IMR-90 (cell line): Measurements from ENCODE around the gene LY6G6F. TPM values are rescaled to one million over a fixed set of nuclear protein-coding genes. Genes with fewer than 3 reads are reported as not detected.

Source experiments
- ATAC-seq: fragments of 200-7000 bp; cut with Tn5 transposase; 2 replicates; pipeline ENCODE4 v1.9.1; 2020; ENCODE audit warnings: low read depth, mild to moderate bottlenecking, moderate library complexity
- BruUV-seq: library from RNA; stranded (reverse); fragments of 400-500 nt; replicated peaks from 2 replicates; lab custom pipeline; 2021; lab: Mats Ljungman, UMichigan
- CTCF ChIA-PET: fragments of 300-600 bp; formaldehyde crosslinking; extraction: SDS; loops from one replicate; lab custom pipeline; 2021; ENCODE audit warnings: antibody characterized with exemption; lab: Yijun Ruan, JAX
- POLR2A ChIA-PET: fragments of 300-600 bp; sonication (Branson Sonifier 250); formaldehyde crosslinking; loops from one replicate; lab custom pipeline; 2022; ENCODE audit warnings: antibody characterized with exemption; ENCODE audit not compliant: unreplicated experiment; lab: Charles Lee
- DNase-seq: peaks from one replicate; pipeline ENCODE4 v3.0.0; 2013
- H2AFZ ChIP-seq: replicated peaks from 2 replicates; pipeline ENCODE3; 2013; ENCODE audit warnings: low read length, mild to moderate bottlenecking; ENCODE audit not compliant: poor library complexity
- H2AK5ac ChIP-seq: 2 replicates; pipeline ENCODE4 v1.6.1; 2013; ENCODE audit warnings: low read depth, low read length, inconsistent platforms
- H2AK9ac ChIP-seq: replicated peaks from 2 replicates; pipeline ENCODE3; 2013; ENCODE audit warnings: mild to moderate bottlenecking, low read depth, low read length, moderate library complexity; ENCODE audit not compliant: poor library complexity
- H2BK120ac ChIP-seq: 2 replicates; pipeline ENCODE4 v1.6.1; 2013; ENCODE audit warnings: low read depth, low read length, inconsistent platforms
- H2BK15ac ChIP-seq: 3 replicates; pipeline ENCODE4 v1.6.1; 2013; ENCODE audit warnings: low read depth, low read length, inconsistent platforms
- H2BK20ac ChIP-seq: 2 replicates; pipeline ENCODE4 v1.6.1; 2013; ENCODE audit warnings: low read depth, mild to moderate bottlenecking, inconsistent platforms, low read length, moderate library complexity
- H2BK5ac ChIP-seq: 2 replicates; pipeline ENCODE4 v1.6.1; 2013; ENCODE audit warnings: mild to moderate bottlenecking, low read depth, low read length, inconsistent platforms; ENCODE audit not compliant: poor library complexity, severe bottlenecking
- H3K14ac ChIP-seq: replicated peaks from 2 replicates; pipeline ENCODE4 v1.6.1; 2013; ENCODE audit warnings: low read depth, low read length, inconsistent platforms
- H3K18ac ChIP-seq: 2 replicates; pipeline ENCODE4 v1.6.1; 2013; ENCODE audit warnings: low read depth, low read length, control low read depth
- H3K23ac ChIP-seq: 2 replicates; pipeline ENCODE4 v1.6.1; 2013; ENCODE audit warnings: low read depth, low read length, inconsistent platforms
- H3K27ac ChIP-seq: 2 replicates; pipeline ENCODE4 v1.5.1; 2013; ENCODE audit warnings: mild to moderate bottlenecking, control low read depth, low read length; ENCODE audit not compliant: insufficient read depth
- H3K27me3 ChIP-seq: 2 replicates; pipeline ENCODE4 v1.6.1; 2013; ENCODE audit warnings: low read length; ENCODE audit not compliant: control insufficient read depth, insufficient read depth
- H3K36me3 ChIP-seq: 2 replicates; pipeline ENCODE4 v1.6.1; 2013; ENCODE audit warnings: low read length, mixed read lengths; ENCODE audit not compliant: control insufficient read depth, insufficient read depth
- H3K4ac ChIP-seq: 2 replicates; pipeline ENCODE4 v1.6.1; 2013; ENCODE audit warnings: low read depth, low read length, inconsistent platforms
- H3K4me1 ChIP-seq: 2 replicates; pipeline ENCODE4 v1.6.1; 2013; ENCODE audit warnings: low read length, mixed read lengths; ENCODE audit not compliant: control insufficient read depth, insufficient read depth
- H3K4me2 ChIP-seq: 2 replicates; pipeline ENCODE4 v1.6.1; 2013; ENCODE audit warnings: low read depth, mild to moderate bottlenecking, control low read depth, low read length, moderate library complexity
- H3K4me3 ChIP-seq: 2 replicates; pipeline ENCODE4 v1.5.1; 2013; ENCODE audit warnings: low read depth, mild to moderate bottlenecking, control low read depth, low read length, moderate library complexity; ENCODE audit not compliant: insufficient read depth
- H3K56ac ChIP-seq: 2 replicates; pipeline ENCODE4 v1.6.1; 2013; ENCODE audit warnings: low read length, inconsistent platforms; ENCODE audit not compliant: insufficient read depth; ENCODE audit errors: extremely low read depth
- H3K79me1 ChIP-seq, 2 experiments: 2 replicates each; pipeline ENCODE4 v1.6.1; 2013; ENCODE audit warnings: low read length in 2 of 2, inconsistent platforms in 1 of 2, low read depth in 1 of 2
- H3K9ac ChIP-seq: 2 replicates; pipeline ENCODE4 v1.6.1; 2013; ENCODE audit warnings: low read depth, low read length, control low read depth
- H3K9me1 ChIP-seq: 2 replicates; pipeline ENCODE4 v1.6.1; 2013; ENCODE audit warnings: low read length, inconsistent platforms; ENCODE audit not compliant: insufficient read depth
- H3K9me3 ChIP-seq: 2 replicates; pipeline ENCODE4 v1.6.1; 2013; ENCODE audit warnings: low read length; ENCODE audit not compliant: control insufficient read depth, insufficient read depth
- H4K20me1 ChIP-seq: 2 replicates; pipeline ENCODE4 v1.6.1; 2013; ENCODE audit warnings: low read length, inconsistent platforms; ENCODE audit not compliant: insufficient read depth
- H4K5ac ChIP-seq: 2 replicates; pipeline ENCODE4 v1.6.1; 2013; ENCODE audit warnings: mild to moderate bottlenecking, low read depth, low read length, control low read depth
- H4K8ac ChIP-seq, 2 experiments: 2 replicates each; pipeline ENCODE4 v1.6.1; 2013; ENCODE audit warnings: low read depth in 2 of 2, low read length in 2 of 2, control low read depth in 1 of 2, inconsistent platforms in 1 of 2
- H4K91ac ChIP-seq: 2 replicates; pipeline ENCODE4 v1.6.1; 2013; ENCODE audit warnings: low read depth, low read length, inconsistent platforms; ENCODE audit not compliant: insufficient read depth
- BHLHE40 ChIP-seq: fragments of 150-350 bp; IDR thresholded peaks from 2 replicates; pipeline ENCODE4 v1.6.1; 2016; ENCODE audit warnings: mild to moderate bottlenecking, low read depth, low read length
- CHD1 ChIP-seq: IDR thresholded peaks from 2 replicates; pipeline ENCODE4 v1.6.1; 2012; ENCODE audit warnings: low read depth, low read length, improper control_type of control experiment
- ELK1 ChIP-seq: fragments of 150-350 bp; IDR thresholded peaks from 2 replicates; pipeline ENCODE4 v1.6.1; 2016; ENCODE audit warnings: low read depth, mild to moderate bottlenecking, low read length, moderate library complexity, borderline replicate concordance
- FOS ChIP-seq: fragments of 150-350 bp; IDR thresholded peaks from 2 replicates; pipeline ENCODE4 v1.6.1; 2016; ENCODE audit warnings: low read depth, low read length
- MXI1 ChIP-seq: IDR thresholded peaks from 2 replicates; pipeline ENCODE4 v1.6.1; 2012; ENCODE audit warnings: low read depth, mild to moderate bottlenecking, low read length, moderate library complexity, borderline replicate concordance
- NFE2L2 ChIP-seq: fragments of 150-350 bp; IDR thresholded peaks from 2 replicates; pipeline ENCODE4 v1.6.1; 2016; ENCODE audit warnings: low read depth, mild to moderate bottlenecking, low read length
- RAD21 ChIP-seq: IDR thresholded peaks from 2 replicates; pipeline ENCODE4 v1.6.1; 2012; ENCODE audit warnings: low read length, improper control_type of control experiment
- RCOR1 ChIP-seq: IDR thresholded peaks from 2 replicates; pipeline ENCODE4 v1.6.1; 2012; ENCODE audit warnings: mild to moderate bottlenecking, low read length, improper control_type of control experiment; ENCODE audit not compliant: insufficient replicate concordance
- RFX5 ChIP-seq: IDR thresholded peaks from 2 replicates; pipeline ENCODE4 v1.8.0; 2012; ENCODE audit warnings: low read depth, mild to moderate bottlenecking, low read length, moderate library complexity
- WGBS, 2 experiments: methylation state at CpG; one replicate each; pipeline versions ENCODE4 v1.1.5 to v1.1.7; 2013; ENCODE audit warnings: missing lambda C conversion rate in 2 of 2; ENCODE audit not compliant: insufficient read length in 1 of 2; ENCODE audit errors: extremely low coverage in 2 of 2; 5-methylcytosine and 5-hydroxymethylcytosine counted together
- dilution Hi-C: fragments of 300-500 bp; cut with HindIII; formaldehyde crosslinking; loops from one replicate; pipeline ENCODE4 v1.14.3; 2018; ENCODE audit warnings: low sequenced_read_pairs; ENCODE audit not compliant: unreplicated experiment
- in situ Hi-C: fragments of 300-500 bp; cut with MboI; formaldehyde crosslinking; loops from 3 replicates; pipeline ENCODE4 v1.14.3; 2019; ENCODE audit warnings: low sequenced_read_pairs, inconsistent platforms, mixed read lengths
- intact Hi-C: fragments of 100-400 bp; cut with micrococcal nuclease; formaldehyde crosslinking; loops from 2 replicates; pipeline ENCODE4 v1.10.0; 2022
- polyA plus RNA-seq, 3 experiments: library from polyadenylated mRNA; depleted of rRNA; stranded (reverse); fragments of >200 nt; gene quantifications; 2 replicates each; pipeline ENCODE4 v1.2.3, GENCODE V29; 2012; ENCODE audit warnings: low replicate concordance in 1 of 3
- total RNA-seq: library from RNA; depleted of rRNA; stranded (reverse); fragments of >200 nt; gene quantifications from 2 replicates; pipeline ENCODE4 v1.2.3, GENCODE V29; 2012
- TF ChIP-seq, protein P1 (sequence below): fragments of 150-350 bp; IDR thresholded peaks from 2 replicates; pipeline ENCODE4 v1.6.1; 2017; ENCODE audit warnings: mild to moderate bottlenecking, antibody characterized with exemption, low read length, low read depth

Gene LY6G6F
- total and polyA plus RNA-seq, 2 of the 4 experiments (the other 2 are of a cell fraction): not detected

DNA sequence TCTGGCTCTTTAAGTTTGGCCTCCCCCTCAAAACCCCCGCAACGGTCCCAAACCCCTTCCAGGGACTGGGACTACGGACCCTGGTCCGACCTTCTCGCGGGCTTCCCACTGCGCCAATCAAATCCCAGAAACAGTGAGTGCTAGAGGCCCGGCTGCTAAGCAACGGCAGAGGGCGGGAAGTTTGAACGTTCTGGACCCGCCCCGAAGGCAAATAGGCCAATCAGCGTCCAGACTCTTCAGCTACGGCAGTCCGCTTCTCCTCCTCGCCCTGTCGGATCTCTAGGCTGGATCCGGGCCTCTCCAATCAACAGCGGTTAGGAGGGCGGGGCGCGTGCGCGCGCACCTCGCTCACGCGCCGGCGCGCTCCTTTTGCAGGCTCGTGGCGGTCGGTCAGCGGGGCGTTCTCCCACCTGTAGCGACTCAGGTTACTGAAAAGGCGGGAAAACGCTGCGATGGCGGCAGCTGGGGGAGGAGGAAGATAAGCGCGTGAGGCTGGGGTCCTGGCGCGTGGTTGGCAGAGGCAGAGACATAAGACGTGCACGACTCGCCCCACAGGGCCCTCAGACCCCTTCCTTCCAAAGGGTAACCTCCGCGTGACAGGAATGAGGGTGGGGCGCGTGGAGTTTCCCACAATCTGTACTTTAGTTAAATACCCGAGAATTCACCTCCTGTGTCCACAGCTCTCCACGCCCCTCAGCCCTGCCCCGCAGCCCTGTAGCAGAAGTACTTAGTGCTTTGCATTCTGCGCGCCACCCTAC is 33.2 kb downstream of the LY6G6F start, which contains the start of gene MSH5:
Gene MSH5, plus strand, starts transcription at position 367 of the 758 bp plus-strand sequence. CDS start 462 bp downstream, outside the sequence.
- Histone ChIP-seq H3K27ac (peak within 1 kb of the TSS; percentile 68; the same call in 1 of the 2 replicates), H3K14ac (peak within 1 kb of the TSS; percentile 95), H3K4me3 (peak within 1 kb of the TSS; percentile 73), H4K5ac (no peak within 1 kb of the TSS), H3K56ac (peak within 1 kb of the TSS; percentile 93), H2BK120ac (peak within 1 kb of the TSS; percentile 87; the same call in 1 of the 2 replicates), H2AFZ (peak within 1 kb of the TSS; percentile 96), H2AK9ac (peak within 1 kb of the TSS; percentile 90), H3K18ac (no peak within 1 kb of the TSS), H2BK15ac (peak within 1 kb of the TSS; percentile 49; the same call in 1 of the 3 replicates), H4K8ac (peak within 1 kb of the TSS; percentile 74 to 97), H4K91ac (peak within 1 kb of the TSS; percentile 94), H2BK20ac (peak within 1 kb of the TSS; percentile 53; the same call in 1 of the 2 replicates), H4K20me1 (peaks cover 3% of the 10 kb centered on the region; the same call in 1 of the 2 replicates), H3K4me1 (peaks cover 13% of the 10 kb centered on the region), H2BK5ac (peak within 1 kb of the TSS; percentile 51), H3K79me1 (peaks cover 13 to 58% of the 10 kb centered on the region in 2 experiments; a peak in 3 of 4 replicates), H3K23ac (peak within 1 kb of the TSS; percentile 87), H3K36me3 (peaks cover 3% of the 10 kb centered on the region), H3K9me3 (no peaks in the 10 kb centered on the region), H3K27me3 (no peaks in the 10 kb centered on the region), H3K4me2 (peak within 1 kb of the TSS; percentile 82), H3K4ac (peak within 1 kb of the TSS; percentile 93), H2AK5ac (peak within 1 kb of the TSS; percentile 91), H3K9me1 (peaks cover 13% of the 10 kb centered on the region), H3K9ac (peak within 1 kb of the TSS; percentile 72)
- peak; percentile 99 for DNase-seq
- ChIA-PET POLR2A (interaction anchor here (0.5 to 0.7 kb wide), 3 partner anchors 12 to 1567 kb away, joined by 3 to 15 read pairs (median 3); no protein-coding TSS in a partner anchor), CTCF (interaction anchor here (0.9 kb wide), 1 partner anchor 90 kb away, joined by 3 read pairs; no protein-coding TSS in a partner anchor)
- TF ChIP-seq MXI1: peak; percentile 90
- TF ChIP-seq RAD21: no peak
- no peak for TF ChIP-seq NFE2L2
- no peak for TF ChIP-seq RFX5
- TF ChIP-seq, protein P1, sequence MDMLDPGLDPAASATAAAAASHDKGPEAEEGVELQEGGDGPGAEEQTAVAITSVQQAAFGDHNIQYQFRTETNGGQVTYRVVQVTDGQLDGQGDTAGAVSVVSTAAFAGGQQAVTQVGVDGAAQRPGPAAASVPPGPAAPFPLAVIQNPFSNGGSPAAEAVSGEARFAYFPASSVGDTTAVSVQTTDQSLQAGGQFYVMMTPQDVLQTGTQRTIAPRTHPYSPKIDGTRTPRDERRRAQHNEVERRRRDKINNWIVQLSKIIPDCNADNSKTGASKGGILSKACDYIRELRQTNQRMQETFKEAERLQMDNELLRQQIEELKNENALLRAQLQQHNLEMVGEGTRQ: peak; percentile 43
- TF ChIP-seq BHLHE40: peak; percentile 79
- TF ChIP-seq ELK1: no peak
- TF ChIP-seq RCOR1: no peak
- TF ChIP-seq FOS: no peak
- no peak for TF ChIP-seq CHD1
- ATAC-seq: peak; percentile 88
- in situ Hi-C loops: no loop called here
- intact Hi-C loops: loop anchor here (2.0 kb wide), 1 partner anchor 55 kb away; the partner anchor contains the start of gene VARS1
- 0% methylated on average over 23 of the region's 58 CpGs; no CpG with 5 or more reads in 1 of the 2 experiments for WGBS, 2 experiments
- dilution Hi-C loops: no loop called here
- no TSS peak for BruUV-seq
